K562 (cell line): ENCODE measurements around the gene GATA2. TPM values are rescaled to one million over a fixed set of nuclear protein-coding genes. Genes with fewer than 3 reads are reported as not detected.

Experiments used
- CHD1 ChIP-seq: fragments of 200-600 bp; sonication (generic); IDR thresholded peaks from one replicate; pipeline ENCODE4 v1.6.1; 2012; ENCODE audit warnings: mild to moderate bottlenecking, moderate library complexity, low read length, inconsistent platforms
- E2F3 ChIP-seq: fragments of 250-450 bp; sonication (Bioruptor Pico); IDR thresholded peaks from 2 replicates; pipeline ENCODE4 v1.4.0; 2020; ENCODE audit warnings: mild to moderate bottlenecking
- MAZ ChIP-seq, 2 experiments: fragments of 450-650 bp in 1 of 2; sonication (generic) in 1 of 2; formaldehyde crosslinking; IDR thresholded peaks in 1 of 2; conservative IDR thresholded peaks in 1 of 2; 2 replicates each; pipeline versions ENCODE4 v1.4.0 to v1.5.0; 2020; ENCODE audit warnings: mild to moderate bottlenecking in 1 of 2, missing genetic modification reagents in 1 of 2
- RBM22 ChIP-seq: fragments of 200-400 bp; formaldehyde crosslinking; IDR thresholded peaks from 2 replicates; pipeline ENCODE4 v1.6.1; 2018; ENCODE audit warnings: low read length, low read depth; ENCODE audit not compliant: poor library complexity, severe bottlenecking
- ZBTB9 ChIP-seq: fragments of 450-650 bp; formaldehyde crosslinking; IDR thresholded peaks from 2 replicates; pipeline ENCODE4 v1.4.0; 2020; ENCODE audit warnings: mild to moderate bottlenecking, moderate library complexity
- ZEB2 ChIP-seq: fragments of 450-650 bp; IDR thresholded peaks from 2 replicates; pipeline ENCODE4 v1.6.1; 2016
- ZFPM2 ChIP-seq: fragments of 250-450 bp; sonication (Bioruptor Pico); IDR thresholded peaks from 2 replicates; pipeline ENCODE4 v1.5.1; 2022; ENCODE audit warnings: mild to moderate bottlenecking
- polyA plus RNA-seq, 8 experiments: library from polyadenylated mRNA; depleted of rRNA in 4 of 8; stranded (reverse) in 5 of 8; unstranded in 3 of 8; fragments of >200 nt; fragmentation: Nextera tagmentation in 2 of 8; fragmentation: Illumina TruSeq in 1 of 8; extraction: Ambion mirVana in 2 of 8; extraction: Trizol in 1 of 8; gene quantifications; 2 replicates each; pipeline versions ENCODE4 v1.2.1 to v1.2.3, GENCODE V29; 2011 to 2014; ENCODE audit warnings: inconsistent platforms in 1 of 8, missing spikeins in 1 of 8
- total RNA-seq, 7 experiments: library from RNA; depleted of rRNA in 6 of 7; stranded (reverse); fragments of >200 nt in 6 of 7; fragmentation: Illumina TruSeq in 2 of 7; extraction: Trizol in 2 of 7; gene quantifications; 2 replicates each; pipeline versions ENCODE4 v1.2.1 to v1.2.3, GENCODE V29; 2011 to 2021; ENCODE audit warnings: low replicate concordance in 1 of 7
- TF ChIP-seq, protein P1 (sequence below), 2 experiments: IDR thresholded peaks; 2 replicates each; pipeline ENCODE4 v1.6.1; 2012; ENCODE audit warnings: improper control_type of control experiment in 2 of 2, low read depth in 2 of 2, low read length in 2 of 2, borderline replicate concordance in 1 of 2
- TF ChIP-seq, protein P2 (sequence below): fragments of 450-650 bp; IDR thresholded peaks from 2 replicates; pipeline ENCODE4 v1.6.1; 2016; ENCODE audit warnings: mild to moderate bottlenecking, moderate library complexity

Gene GATA2
- total and polyA plus RNA-seq, 9 of the 15 experiments (the other 6 are each of a cell fraction or from before 2014, with no cell fraction given) = 8.5 to 218 (median 50.8) TPM

GRCh38 chr3:128483657-128484403 is 9.2 kb downstream of the GATA2 start (continued):
- TF ChIP-seq, protein P1, sequence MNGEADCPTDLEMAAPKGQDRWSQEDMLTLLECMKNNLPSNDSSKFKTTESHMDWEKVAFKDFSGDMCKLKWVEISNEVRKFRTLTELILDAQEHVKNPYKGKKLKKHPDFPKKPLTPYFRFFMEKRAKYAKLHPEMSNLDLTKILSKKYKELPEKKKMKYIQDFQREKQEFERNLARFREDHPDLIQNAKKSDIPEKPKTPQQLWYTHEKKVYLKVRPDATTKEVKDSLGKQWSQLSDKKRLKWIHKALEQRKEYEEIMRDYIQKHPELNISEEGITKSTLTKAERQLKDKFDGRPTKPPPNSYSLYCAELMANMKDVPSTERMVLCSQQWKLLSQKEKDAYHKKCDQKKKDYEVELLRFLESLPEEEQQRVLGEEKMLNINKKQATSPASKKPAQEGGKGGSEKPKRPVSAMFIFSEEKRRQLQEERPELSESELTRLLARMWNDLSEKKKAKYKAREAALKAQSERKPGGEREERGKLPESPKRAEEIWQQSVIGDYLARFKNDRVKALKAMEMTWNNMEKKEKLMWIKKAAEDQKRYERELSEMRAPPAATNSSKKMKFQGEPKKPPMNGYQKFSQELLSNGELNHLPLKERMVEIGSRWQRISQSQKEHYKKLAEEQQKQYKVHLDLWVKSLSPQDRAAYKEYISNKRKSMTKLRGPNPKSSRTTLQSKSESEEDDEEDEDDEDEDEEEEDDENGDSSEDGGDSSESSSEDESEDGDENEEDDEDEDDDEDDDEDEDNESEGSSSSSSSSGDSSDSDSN (IDR thresholded peaks at IDR 0.05; ENCODE audit: borderline replicate concordance in 1 of 2, low read depth in 2 of 2, low read length in 2 of 2) = 0 out of 4 replicates have a peak, but pooled peaks of 1 of the 2 experiments have one; percentile 17
- TF ChIP-seq MAZ (CRISPR knock-in tag; conservative IDR thresholded peaks at IDR 0.05 in 1 of 2, IDR thresholded peaks at IDR 0.05 in 1 of 2) (peak in 1 of 2 experiments; percentile 42; a peak in 1 of 4 replicates), E2F3 (CRISPR knock-in tag) (no peak), CHD1 (peak; percentile 94), ZBTB9 (CRISPR knock-in tag) (peak; percentile 80), ZFPM2 (CRISPR knock-in tag) (no peak), ZEB2 (no peak), RBM22 (peak; percentile 75)
- TF ChIP-seq, protein P2, sequence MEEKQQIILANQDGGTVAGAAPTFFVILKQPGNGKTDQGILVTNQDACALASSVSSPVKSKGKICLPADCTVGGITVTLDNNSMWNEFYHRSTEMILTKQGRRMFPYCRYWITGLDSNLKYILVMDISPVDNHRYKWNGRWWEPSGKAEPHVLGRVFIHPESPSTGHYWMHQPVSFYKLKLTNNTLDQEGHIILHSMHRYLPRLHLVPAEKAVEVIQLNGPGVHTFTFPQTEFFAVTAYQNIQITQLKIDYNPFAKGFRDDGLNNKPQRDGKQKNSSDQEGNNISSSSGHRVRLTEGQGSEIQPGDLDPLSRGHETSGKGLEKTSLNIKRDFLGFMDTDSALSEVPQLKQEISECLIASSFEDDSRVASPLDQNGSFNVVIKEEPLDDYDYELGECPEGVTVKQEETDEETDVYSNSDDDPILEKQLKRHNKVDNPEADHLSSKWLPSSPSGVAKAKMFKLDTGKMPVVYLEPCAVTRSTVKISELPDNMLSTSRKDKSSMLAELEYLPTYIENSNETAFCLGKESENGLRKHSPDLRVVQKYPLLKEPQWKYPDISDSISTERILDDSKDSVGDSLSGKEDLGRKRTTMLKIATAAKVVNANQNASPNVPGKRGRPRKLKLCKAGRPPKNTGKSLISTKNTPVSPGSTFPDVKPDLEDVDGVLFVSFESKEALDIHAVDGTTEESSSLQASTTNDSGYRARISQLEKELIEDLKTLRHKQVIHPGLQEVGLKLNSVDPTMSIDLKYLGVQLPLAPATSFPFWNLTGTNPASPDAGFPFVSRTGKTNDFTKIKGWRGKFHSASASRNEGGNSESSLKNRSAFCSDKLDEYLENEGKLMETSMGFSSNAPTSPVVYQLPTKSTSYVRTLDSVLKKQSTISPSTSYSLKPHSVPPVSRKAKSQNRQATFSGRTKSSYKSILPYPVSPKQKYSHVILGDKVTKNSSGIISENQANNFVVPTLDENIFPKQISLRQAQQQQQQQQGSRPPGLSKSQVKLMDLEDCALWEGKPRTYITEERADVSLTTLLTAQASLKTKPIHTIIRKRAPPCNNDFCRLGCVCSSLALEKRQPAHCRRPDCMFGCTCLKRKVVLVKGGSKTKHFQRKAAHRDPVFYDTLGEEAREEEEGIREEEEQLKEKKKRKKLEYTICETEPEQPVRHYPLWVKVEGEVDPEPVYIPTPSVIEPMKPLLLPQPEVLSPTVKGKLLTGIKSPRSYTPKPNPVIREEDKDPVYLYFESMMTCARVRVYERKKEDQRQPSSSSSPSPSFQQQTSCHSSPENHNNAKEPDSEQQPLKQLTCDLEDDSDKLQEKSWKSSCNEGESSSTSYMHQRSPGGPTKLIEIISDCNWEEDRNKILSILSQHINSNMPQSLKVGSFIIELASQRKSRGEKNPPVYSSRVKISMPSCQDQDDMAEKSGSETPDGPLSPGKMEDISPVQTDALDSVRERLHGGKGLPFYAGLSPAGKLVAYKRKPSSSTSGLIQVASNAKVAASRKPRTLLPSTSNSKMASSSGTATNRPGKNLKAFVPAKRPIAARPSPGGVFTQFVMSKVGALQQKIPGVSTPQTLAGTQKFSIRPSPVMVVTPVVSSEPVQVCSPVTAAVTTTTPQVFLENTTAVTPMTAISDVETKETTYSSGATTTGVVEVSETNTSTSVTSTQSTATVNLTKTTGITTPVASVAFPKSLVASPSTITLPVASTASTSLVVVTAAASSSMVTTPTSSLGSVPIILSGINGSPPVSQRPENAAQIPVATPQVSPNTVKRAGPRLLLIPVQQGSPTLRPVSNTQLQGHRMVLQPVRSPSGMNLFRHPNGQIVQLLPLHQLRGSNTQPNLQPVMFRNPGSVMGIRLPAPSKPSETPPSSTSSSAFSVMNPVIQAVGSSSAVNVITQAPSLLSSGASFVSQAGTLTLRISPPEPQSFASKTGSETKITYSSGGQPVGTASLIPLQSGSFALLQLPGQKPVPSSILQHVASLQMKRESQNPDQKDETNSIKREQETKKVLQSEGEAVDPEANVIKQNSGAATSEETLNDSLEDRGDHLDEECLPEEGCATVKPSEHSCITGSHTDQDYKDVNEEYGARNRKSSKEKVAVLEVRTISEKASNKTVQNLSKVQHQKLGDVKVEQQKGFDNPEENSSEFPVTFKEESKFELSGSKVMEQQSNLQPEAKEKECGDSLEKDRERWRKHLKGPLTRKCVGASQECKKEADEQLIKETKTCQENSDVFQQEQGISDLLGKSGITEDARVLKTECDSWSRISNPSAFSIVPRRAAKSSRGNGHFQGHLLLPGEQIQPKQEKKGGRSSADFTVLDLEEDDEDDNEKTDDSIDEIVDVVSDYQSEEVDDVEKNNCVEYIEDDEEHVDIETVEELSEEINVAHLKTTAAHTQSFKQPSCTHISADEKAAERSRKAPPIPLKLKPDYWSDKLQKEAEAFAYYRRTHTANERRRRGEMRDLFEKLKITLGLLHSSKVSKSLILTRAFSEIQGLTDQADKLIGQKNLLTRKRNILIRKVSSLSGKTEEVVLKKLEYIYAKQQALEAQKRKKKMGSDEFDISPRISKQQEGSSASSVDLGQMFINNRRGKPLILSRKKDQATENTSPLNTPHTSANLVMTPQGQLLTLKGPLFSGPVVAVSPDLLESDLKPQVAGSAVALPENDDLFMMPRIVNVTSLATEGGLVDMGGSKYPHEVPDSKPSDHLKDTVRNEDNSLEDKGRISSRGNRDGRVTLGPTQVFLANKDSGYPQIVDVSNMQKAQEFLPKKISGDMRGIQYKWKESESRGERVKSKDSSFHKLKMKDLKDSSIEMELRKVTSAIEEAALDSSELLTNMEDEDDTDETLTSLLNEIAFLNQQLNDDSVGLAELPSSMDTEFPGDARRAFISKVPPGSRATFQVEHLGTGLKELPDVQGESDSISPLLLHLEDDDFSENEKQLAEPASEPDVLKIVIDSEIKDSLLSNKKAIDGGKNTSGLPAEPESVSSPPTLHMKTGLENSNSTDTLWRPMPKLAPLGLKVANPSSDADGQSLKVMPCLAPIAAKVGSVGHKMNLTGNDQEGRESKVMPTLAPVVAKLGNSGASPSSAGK = no peak
